ENCODE results near the gene THBS2. TPM values are rescaled to one million over a fixed set of nuclear protein-coding genes. Genes with fewer than 3 reads are reported as not detected.

Gene THBS2
- total RNA-seq, 2 donors from 2014 or later, result 0.93 to 0.99 TPM

- no peak overlapping the region for H3K4me3 Mint-ChIP-seq
- Histone ChIP-seq H3K27me3 (ENCODE audit: control insufficient read depth, insufficient read depth, low read length, poor library complexity, severe bottlenecking) (no peaks in the 10 kb centered on the region), H3K9ac (ENCODE audit: extremely low read depth, low read length, poor library complexity, severe bottlenecking) (no peak overlapping the region), H3K9me3 (ENCODE audit: control insufficient read depth, low read length) (no peaks in the 10 kb centered on the region), H3K4me1 (ENCODE audit: control insufficient read depth, insufficient read depth, low read length) (no peaks in the 10 kb centered on the region), H3K4me3 (ENCODE audit: low read length) (no peak overlapping the region), H3K36me3 (ENCODE audit: control insufficient read depth, insufficient read depth, low read length) (no peaks in the 10 kb centered on the region), H3K27ac (ENCODE audit: low read depth, low read length) (no peak overlapping the region)
- H3K27ac Mint-ChIP-seq, result no peak overlapping the region
- H3K9me3 Mint-ChIP-seq, result peaks cover 3% of the 10 kb centered on the region
- DNase-seq, result no peak
- peaks cover 4% of the 10 kb centered on the region for H3K36me3 Mint-ChIP-seq (ENCODE audit: low read depth)
- WGBS, 2 experiments (ENCODE audit: insufficient coverage in 1 of 2, insufficient read length in 1 of 2), result 94% methylated on average over 7 to 9 of the region's 9 CpGs
- no peak for TF ChIP-seq CTCF (conservative IDR thresholded peaks at IDR 0.05)
- H3K27me3 Mint-ChIP-seq (ENCODE audit: insufficient read depth), result no peaks in the 10 kb centered on the region
- H3K4me1 Mint-ChIP-seq, result no peaks in the 10 kb centered on the region
Observed at GRCh38 chr6:169223006-169223405, 30.6 kb downstream of the THBS2 start.

GRCh38 chr6:169222126-169222525 is 31.5 kb downstream of the THBS2 start:
- Mint-ChIP-seq H3K27ac (no peak overlapping the region), H3K36me3 (ENCODE audit: low read depth) (peaks cover 4% of the 10 kb centered on the region), H3K4me3 (no peak overlapping the region), H3K27me3 (ENCODE audit: insufficient read depth) (no peaks in the 10 kb centered on the region), H3K9me3 (peaks cover 3% of the 10 kb centered on the region), H3K4me1 (no peaks in the 10 kb centered on the region)
- Histone ChIP-seq H3K27me3 (ENCODE audit: control insufficient read depth, insufficient read depth, low read length, poor library complexity, severe bottlenecking) (no peaks in the 10 kb centered on the region), H3K4me3 (ENCODE audit: low read length) (no peak overlapping the region), H3K9me3 (ENCODE audit: control insufficient read depth, low read length) (no peaks in the 10 kb centered on the region), H3K27ac (ENCODE audit: low read depth, low read length) (no peak overlapping the region), H3K36me3 (ENCODE audit: control insufficient read depth, insufficient read depth, low read length) (no peaks in the 10 kb centered on the region), H3K4me1 (ENCODE audit: control insufficient read depth, insufficient read depth, low read length) (no peaks in the 10 kb centered on the region), H3K9ac (ENCODE audit: extremely low read depth, low read length, poor library complexity, severe bottlenecking) (no peak overlapping the region)
- no peak for DNase-seq
- WGBS, 2 experiments (ENCODE audit: insufficient coverage in 1 of 2, insufficient read length in 1 of 2), result 95 to 97% methylated on average over 21 to 24 of the region's 24 CpGs
- TF ChIP-seq CTCF (conservative IDR thresholded peaks at IDR 0.05), result no peak

GRCh38 chr6:169221264-169221663 is 32.4 kb downstream of the THBS2 start:
- 89 to 92% methylated on average over 5 to 7 of the region's 7 CpGs for WGBS, 2 experiments (ENCODE audit: insufficient coverage in 1 of 2, insufficient read length in 1 of 2)

More at GRCh38 chr6:169221264-169221663, 32.4 kb downstream of the THBS2 start:
- Mint-ChIP-seq H3K27me3 (ENCODE audit: insufficient read depth) (no peaks in the 10 kb centered on the region), H3K4me1 (no peaks in the 10 kb centered on the region), H3K36me3 (ENCODE audit: low read depth) (peaks cover 4% of the 10 kb centered on the region), H3K9me3 (peaks cover 3% of the 10 kb centered on the region), H3K27ac (no peak overlapping the region), H3K4me3 (no peak overlapping the region)
- H3K9ac ChIP-seq (ENCODE audit: extremely low read depth, low read length, poor library complexity, severe bottlenecking), result no peak overlapping the region
- H3K4me3 ChIP-seq (ENCODE audit: low read length), result no peak overlapping the region
- no peak overlapping the region for H3K27ac ChIP-seq (ENCODE audit: low read depth, low read length)
- H3K27me3 ChIP-seq (ENCODE audit: control insufficient read depth, insufficient read depth, low read length, poor library complexity, severe bottlenecking), result no peaks in the 10 kb centered on the region
- H3K9me3 ChIP-seq (ENCODE audit: control insufficient read depth, low read length), result no peaks in the 10 kb centered on the region
- TF ChIP-seq CTCF (conservative IDR thresholded peaks at IDR 0.05), result peak; percentile 60
- H3K4me1 ChIP-seq (ENCODE audit: control insufficient read depth, insufficient read depth, low read length), result no peaks in the 10 kb centered on the region
- no peaks in the 10 kb centered on the region for H3K36me3 ChIP-seq (ENCODE audit: control insufficient read depth, insufficient read depth, low read length)
- no peak for DNase-seq
